C4-2B (cell line): ENCODE results near the gene KATNAL2.

ENCODE experiments used
- CTCF ChIP-seq: fragments of 450-650 bp; conservative IDR thresholded peaks from 2 replicates; pipeline ENCODE4 v1.5.1; 2017; ENCODE audit warnings: mild to moderate bottlenecking
- ZFX ChIP-seq: fragments of 450-650 bp; IDR thresholded peaks from 2 replicates; pipeline ENCODE4 v1.6.1; 2017

- no peak for TF ChIP-seq CTCF
- TF ChIP-seq ZFX = no peak
Measured at GRCh38 chr18:46946656-46947282, 29.4 kb downstream of the KATNAL2 start.
